T-helper 1 cell (primary cell): ENCODE results near the gene SSH2.
"Not testable (repeated sequence)": the region's sequence is repeated elsewhere in the genome, so short reads cannot be mapped to it uniquely, and the experiment has no call there.

ENCODE experiments used
- DNase-seq, 5 donors: peaks; one replicate each; pipeline ENCODE4 v3.0.0-alpha.2; 2012 to 2020

The SSH2 gene

DNA sequence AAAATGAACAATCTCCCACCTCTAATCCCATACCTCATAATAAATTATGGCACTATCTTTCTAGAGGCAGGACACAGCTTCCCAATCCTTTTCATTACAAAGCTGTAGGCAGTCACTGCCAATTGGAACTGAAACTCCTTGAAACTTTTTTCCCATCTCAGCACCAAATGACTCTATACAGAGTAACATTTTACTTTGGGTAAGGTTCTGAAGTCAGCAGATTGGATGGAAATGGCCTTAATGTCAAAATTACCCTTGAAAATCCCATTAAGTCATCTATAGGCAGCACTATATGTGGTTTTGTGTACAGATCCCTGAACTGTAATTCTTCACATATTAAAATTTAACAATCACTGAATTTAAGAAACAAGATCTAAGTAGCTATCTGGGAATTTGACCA is 277.1 kb downstream of the SSH2 start:
- no peak for DNase-seq

DNA sequence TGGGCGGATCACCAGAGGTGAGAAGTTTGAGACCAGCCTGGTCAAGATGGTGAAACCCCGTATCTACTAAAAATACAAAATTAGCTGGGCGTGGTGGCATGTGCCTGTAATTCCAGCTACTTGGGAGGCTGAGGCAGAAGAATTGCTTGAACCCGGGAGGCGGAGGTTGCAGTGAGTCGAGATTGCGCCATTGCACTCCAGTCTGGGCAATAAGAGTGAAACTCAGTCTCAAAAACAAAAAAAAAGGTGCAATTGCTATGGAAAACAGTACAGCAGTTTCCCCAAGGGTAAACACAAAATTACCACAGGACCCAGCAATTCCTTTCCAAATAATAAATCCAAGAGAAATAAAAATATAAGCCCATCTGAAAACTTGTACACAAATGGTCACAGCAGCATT is 278.1 kb downstream of the SSH2 start:
- DNase-seq = not testable (repeated sequence)

DNA sequence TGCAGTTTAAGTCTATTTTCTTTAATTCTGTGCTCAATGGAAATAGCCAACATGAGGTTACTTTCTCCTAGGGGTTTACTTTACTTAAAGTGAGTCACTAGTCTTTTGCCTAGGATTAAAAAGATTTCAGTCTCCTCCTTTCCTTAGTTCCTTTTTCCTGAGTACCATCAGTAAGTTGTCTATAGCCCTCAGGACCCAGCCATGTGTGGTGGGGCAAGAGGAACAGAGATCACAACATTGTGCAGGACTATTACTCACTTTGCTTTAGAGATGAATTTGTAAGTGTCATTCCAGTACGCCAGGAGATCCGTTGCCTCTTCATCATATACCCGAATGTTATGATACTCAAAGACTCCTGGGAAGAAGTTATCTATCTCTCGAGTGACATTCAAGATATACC is 279.6 kb downstream of the SSH2 start:
- DNase-seq = no peak

DNA sequence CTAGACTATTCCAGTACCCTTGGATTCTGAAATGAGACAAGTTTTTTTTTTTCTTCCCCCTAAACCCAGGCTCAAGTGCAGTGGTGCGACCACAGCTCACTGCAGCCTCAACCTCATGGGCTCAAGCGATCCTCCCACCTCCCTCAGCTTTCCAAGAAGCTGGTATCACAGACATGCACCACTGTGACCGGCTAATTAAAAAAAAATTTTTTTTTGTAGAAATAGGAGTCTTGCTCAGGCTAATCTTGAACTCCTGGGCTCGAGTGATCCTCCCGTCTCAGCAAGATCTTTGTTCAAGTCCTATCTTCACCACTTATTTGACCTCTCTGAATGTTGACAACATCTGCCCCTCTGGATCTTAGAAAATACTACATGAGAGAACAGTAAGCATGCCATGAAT is 280.7 kb downstream of the SSH2 start:
- no peak for DNase-seq

DNA sequence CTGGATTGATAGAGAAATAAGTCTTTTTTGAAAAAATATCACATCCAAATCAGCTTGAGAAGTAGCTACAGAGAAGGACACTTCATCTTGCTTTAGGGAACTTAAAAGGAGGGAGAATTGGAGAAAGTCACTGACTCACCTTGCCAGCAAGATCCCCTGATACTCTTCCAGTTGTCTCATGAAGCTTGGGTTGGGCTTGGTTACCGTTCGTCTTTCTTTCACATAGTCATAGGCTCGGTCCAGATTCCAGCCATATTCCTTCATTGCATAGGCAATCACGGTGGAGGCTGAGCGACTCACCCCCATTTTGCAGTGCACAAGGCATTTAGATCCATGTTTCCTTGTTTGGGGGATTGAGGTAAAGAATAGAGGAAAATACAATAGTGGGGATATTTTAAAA is 282.0 kb downstream of the SSH2 start:
- no peak for DNase-seq

DNA sequence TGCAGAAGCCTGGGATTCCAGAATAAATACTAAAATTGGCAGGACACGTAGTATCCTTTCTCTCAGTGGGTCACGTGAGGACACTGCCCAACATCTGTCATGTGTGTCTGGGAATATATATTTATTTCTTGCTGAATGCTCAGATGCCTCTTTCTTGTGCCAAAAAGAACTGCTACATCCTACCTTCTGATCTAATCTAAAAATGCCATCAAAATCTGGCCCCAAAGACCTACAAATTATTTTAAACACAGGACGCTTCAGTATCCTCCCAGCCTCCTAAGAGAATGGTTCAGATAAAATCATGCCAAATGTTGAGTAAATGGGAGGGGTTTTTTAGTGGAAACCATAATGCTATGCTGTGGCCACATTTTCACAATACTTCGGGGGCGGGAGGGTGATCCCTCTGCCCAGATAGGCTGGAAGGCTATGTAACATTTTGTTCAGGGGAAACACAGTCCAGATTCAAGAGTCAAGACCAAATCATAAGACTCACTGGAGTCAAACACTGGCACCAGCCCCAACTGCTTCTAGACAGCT is 284.4 kb downstream of the SSH2 start:
- DNase-seq = no peak

DNA sequence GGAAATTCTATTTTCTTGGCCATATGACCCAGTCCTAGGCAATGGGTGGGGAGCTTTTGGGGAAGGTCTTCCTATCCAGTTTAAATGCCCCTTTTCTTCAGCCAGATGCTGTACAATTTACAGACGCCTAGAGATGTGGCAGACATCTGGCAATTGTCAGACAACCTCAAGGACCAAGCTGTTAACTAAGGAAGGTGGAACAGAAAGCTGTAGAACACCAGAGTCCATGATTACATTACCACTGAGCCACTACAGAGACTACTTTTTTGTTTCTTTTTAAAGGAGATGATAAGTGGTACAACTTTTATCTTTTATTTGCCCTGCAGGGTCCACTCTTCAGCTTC is 286.2 kb downstream of the SSH2 start:
- DNase-seq = no peak

DNA sequence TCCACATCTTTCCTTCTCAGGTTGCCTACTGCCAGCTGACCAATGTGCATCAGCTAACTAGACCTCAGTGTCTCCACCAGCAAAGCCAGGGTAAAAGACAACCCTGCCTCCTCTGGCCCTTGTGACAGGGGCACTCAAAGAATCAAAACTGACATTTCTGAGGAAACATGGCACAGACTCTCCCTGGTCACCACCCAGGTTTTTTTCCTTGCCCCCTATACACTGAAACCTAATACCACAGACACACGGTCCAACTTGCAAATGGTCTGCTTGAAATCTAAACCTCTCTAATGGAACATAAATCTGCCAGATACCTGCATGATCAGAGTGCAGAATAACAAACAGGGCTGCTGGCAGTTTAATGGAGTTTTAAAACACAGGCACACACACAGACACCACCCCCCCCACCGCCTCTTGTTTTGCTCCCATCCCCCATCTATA is 287.8 kb downstream of the SSH2 start:
- no peak for DNase-seq

DNA sequence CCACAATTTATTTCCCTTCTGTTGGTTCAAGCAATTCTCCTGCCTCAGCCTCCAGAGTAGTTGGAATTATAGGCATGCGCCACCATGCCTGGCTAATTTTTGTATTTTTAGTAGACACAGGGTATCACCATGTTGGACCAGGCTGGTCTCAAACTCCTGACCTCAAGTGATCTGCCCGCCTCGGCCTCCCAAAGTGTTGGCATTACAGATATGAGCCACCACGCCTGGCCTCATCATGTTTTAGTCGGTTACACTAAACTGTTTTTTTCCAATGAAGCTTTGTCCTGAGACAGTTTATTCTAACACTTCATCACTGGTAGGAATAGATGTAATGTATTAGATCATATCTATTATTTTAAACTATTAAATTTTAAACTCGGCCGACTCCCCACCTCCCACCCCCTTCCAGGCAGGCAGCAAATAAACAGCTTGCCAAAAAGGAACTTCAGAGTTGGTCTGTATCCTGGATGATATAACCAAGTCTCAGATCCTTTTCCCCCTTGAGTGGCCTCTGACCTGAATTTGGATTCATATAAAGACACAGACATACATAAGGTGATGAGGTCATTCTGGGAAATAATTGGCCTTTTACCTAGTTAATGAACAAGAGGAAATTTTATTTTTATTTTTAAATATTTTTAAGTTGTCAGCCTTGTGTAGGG is 288.9 kb downstream of the SSH2 start:
- no peak for DNase-seq

DNA sequence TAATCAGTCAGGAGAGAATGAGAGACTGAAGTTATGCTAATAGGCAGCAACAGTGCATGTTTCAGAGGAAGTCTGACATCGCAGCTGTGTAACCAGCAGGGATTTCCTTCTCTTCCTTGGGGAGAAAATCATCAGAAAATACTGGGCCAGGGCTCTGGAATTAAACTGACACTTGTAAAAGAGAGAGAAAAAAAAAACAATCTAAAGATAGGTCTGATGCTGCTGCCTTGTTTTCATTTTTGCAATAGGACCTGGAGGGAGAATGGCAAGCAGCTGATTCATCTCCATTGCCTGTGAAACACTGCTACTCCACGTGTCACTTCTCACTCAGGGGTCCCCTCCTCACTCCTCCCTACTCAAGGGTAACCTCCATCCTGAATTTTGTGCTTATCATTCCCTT is 289.6 kb downstream of the SSH2 start:
- no peak for DNase-seq

DNA sequence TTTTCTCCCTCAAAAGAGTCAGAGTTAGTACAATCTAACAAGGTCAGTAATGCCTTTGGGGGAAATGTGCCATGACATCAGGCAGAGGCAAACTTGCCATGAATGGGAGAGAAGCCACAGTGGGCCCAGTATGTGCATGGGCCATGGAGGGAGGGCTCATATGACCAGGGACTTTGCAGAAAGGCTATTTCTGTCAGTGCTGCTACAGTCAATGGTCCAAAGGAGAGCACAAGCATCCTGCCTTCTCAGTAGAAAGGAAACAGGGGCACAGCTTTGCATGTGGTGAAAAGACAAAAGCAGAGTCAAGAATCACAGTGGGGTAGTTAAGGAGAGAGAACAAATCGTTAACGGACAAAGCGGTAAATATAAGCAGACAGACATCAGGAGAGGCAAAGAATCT is 296.1 kb downstream of the SSH2 start:
- DNase-seq = no peak

DNA sequence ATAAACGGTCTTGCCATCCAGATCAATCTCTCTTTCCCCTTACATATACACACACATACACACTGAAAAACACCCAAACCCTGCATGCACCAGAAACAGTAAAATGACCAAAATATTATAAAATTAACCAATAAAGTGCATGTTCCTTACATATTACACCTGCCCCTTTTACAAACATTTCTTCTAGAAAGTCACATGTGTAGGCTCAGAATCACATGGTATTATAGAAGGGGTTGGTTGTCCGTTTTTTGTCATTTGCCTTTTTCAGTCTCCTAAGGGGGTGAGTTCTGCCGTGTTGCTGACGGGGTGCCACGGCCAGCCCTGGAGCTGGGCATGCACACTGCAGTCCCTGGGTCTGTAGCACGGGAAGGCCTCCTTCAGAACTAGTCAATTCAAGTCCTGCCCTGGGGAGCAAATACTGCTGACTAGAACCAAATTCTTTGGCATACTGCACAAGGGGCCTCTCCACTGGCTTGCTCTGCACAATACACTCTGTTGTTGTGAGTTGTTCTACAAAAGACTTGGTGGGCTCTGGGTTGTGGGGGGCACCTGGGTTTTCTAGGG is 299.3 kb downstream of the SSH2 start:
- DNase-seq = no peak

DNA sequence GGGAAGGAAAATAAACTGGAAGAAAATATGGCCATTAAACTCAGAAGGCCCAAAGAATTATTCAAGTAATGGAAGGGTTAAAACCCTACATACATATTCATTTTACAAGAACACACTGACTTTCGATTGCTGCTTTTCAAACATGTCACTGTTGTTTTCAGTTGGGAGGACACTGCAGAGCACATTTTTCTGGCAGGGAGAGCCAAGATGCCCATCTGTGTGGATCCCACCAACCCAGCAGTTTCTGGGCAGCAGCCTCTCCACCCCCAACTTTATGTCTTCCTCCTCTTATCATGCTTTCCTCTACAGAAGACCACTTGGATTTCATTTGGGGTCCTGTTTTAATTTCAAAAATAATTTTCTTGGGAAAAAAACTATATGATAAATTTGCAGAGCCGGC is 300.2 kb downstream of the SSH2 start:
- no peak for DNase-seq

DNA sequence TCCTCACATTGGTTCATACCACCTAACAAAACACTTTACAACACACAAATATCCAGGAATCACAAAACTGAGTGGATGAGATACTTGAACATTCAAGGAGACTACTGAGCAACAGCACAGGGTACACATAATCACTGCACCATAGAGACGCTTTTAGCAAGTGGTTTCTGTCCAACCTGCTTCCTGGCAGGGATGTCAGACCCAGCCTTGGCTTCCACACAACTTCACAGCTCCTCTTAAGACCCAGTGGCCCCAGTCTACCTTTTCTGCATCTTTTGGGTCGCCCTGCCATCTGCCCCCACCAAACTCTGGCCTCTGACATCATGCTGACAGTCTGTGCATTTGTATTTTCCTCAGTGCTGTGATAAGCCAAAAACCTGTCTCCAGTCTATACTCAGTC is 301.4 kb downstream of the SSH2 start:
- DNase-seq = no peak

DNA sequence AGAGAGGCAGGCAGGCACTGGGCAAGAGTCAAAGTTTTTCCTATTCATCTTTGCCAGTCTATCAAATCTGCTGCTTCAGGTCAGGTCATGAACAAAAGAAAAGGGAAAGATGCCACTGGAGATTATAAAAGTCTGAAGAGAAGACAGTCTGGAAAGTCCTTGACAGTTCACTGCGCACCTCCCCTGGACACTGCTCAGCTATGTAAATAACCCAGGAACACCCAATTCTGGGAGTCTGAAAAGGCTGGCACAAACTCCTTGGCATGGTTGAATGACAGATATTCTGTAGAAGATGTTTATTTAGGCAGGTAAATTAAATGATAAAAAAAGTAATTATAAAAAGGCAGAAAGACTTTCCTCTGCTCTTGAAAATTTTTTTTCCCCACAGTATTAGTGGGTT is 302.1 kb downstream of the SSH2 start:
- no peak for DNase-seq

DNA sequence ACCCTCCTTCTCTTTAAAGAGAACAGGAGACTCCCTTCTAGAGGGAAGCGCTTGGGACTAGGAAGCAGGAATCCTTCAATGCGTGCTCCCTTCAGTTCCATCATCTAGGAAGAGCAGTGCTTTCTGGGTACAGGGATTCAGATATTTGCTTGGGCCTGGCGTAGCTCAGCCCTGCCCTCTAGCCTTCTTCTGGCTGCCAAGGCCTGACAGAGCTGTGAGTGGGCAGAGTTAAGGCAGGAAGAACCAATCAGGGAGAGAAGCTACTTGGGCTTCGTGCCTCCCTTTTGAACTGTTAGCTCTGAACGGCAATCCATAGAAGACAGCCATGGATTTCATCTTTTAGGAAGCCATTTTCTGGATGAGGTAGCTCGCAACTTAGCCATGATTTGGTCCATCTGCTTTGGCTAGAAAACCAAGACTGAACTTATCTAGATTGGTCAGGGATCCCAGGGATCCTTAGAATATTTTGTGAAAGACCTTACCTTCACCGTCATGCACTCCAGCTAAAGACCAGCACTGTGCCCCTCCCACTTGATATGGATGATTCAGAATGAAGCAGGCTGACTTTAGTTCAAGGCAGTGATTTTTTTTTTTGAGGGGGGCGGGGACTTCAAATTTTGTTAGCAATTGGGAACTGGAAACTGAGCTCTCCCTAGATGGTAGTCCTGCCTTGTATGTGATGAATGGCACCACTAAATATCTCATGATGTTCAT is 304.8 kb downstream of the SSH2 start:
- DNase-seq = no peak

DNA sequence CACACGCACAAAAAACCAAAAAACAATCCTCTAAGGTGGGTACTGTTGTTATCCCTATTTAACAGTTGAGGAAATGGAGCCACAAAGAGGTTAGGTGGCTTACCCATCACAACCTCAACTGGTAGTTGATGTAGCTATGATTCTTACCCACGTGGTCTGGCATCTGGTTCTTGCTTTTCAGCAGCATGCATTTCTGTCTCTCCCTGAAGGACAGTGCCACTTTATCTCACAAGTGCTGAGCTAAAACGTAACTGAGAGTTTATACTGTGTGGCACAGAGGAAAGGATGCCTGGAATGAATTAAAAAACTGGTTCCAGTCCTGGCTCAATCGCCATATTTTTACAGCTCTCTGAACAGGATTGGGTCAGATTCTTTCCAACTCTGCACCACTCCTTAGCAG is 305.4 kb downstream of the SSH2 start:
- DNase-seq = no peak

DNA sequence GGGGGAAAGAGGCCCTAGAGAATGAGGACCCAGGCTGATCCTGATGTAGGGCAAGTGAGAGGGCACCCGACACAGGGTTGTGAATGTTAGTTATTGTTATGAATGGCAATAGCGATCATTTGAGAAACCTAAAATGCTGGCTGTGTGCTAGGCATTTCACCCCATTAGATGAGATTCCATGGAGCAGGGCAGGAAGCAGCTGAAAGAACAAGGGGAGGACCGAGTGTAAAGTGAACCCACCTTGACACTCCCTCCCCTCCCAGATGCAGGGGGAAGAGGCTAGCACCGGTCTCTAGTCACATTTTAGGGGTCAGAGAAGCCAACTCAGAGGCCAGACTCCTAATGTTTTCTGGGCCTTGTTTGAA is 306.8 kb downstream of the SSH2 start:
- DNase-seq = no peak

DNA sequence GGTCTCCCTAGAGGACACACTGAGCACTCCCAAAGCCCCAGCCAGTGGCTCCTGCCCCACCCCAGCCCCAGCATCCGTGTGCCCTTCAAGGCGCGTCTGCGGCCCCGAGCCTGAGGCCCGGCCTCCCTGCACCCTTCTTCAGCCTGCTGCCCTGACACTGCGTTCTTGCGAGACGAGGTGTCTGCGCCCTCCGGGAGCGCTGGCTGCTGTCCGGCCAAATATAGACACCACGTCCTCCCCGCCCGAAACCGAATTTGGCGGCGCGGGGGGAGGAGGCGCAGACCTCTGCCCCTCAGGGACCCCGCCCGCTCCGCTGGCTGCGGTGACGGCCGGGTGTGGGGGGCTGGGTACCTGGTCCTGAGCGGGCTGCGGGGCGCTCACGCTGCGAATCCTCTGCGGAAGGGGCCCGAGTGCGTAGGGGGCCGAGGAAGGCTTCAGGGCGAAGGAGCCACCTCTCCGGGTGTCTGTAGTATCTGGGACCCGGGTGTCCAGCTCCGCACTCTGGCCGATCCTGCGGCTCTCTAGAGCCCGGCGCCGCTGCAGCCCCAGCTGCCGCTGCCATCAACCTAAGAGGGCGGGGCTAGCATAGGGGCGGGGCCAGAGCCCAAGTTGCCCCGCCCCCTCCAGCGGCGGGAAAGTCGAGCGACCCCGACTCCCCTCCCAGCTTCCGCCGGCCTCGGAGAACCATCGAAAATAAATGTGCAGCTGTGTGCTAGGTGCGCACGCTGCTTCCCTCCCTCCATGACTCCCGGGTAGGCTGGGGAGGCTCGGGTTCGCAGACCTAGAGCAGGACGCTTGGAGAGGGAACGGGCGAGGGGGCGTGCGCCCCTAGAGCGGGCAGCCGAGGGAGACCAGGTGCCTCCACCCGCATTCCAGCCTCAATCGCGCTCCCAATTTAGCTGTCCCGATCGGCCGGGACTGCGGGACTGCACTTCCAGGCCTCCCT is 307.4 kb downstream of the SSH2 start, which contains the start of gene CORO6:
Gene CORO6, minus strand, starts transcription at position 576 of the 946 bp plus-strand sequence. CDS start 1,491 bp downstream, outside the sequence.
- DNase-seq = peak; percentile 48 to 66 (median 58)

DNA sequence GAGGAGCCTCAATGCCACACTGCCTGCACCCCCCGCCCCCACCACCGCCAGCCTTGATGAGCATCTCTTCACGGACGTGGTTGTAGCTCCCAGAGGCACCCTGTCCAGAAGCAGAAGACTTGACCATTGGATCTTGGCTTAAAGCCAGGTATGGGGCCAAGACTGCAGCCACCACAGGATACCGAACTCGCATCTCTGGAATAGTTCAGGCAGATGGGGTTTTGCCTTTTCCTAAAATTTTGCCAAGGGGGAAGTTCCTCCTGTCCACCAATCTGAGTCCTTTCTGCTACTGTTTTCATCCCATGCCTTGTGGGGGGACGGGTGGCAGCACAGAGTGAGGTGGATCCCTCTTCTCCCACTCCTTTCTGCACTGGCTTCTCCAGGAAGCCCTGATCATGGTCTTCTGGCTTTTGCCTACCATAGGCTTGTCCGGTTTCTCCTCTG is 308.3 kb downstream of the SSH2 start:
- DNase-seq = no peak

DNA sequence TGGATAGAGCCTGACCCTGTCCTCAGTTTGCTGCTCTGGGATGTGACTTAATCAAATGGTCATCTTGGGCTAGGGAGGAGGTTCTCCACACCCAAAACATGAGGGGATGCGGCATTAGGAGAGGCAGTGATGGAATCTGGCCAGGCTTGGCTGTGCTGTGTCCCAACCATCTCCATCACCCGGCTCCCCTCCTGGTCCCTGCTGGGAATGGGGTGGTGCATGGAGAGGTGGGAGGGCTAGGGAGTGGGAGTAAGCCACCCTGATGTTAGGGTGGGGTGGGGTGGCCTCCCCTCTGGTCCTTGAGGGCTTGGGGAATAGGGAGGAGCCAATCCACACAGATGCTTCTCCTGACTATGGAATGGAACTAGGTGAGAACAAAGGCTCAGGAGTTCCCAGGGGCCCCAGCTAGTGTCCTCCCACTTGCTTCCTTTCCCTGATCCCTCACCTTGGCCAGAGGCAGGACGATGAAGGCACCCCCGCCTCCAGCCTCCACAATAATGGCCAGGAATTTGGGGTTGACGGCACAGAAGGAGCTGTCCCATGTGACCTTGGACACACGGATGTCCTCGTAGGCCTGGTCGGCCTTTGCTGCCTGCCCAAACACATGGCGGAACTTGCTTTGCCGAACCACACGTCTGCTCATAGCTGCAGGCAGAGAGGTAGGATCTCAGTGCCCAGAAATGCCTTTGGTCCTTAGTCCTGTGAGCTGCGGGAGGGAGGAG is 309.1 kb downstream of the SSH2 start:
- DNase-seq = no peak

DNA sequence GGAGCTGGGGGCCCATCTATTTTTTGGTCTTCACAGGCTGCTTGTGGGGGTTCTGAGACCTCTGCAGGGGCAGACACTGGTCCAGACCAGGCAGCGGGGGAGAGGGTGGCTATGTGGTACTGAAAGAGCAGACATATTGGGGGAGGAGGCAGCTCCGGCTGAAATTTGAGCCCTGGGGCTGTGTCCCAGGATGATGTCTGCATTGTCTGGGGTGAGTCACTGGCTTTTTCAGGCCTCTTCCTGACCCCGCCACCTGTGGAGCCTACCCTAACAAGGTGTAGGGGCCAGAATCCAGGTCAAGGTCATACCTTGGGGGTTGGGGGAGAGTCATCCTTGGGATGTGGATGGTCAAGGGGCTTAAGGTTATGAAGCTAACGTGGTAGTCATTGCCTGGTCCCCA is 309.8 kb downstream of the SSH2 start:
- no peak for DNase-seq
